Fibroblast of the aortic adventitia (primary cell): Measurements from ENCODE around the gene SPX. TPM values are rescaled to one million over a fixed set of nuclear protein-coding genes. Genes with fewer than 3 reads are reported as not detected.

Source experiments
- DNase-seq: peaks from one replicate; pipeline ENCODE4 v3.0.0-alpha.2; 2010; ENCODE audit warnings: low read depth
- H3K4me3 ChIP-seq: 2 replicates; pipeline ENCODE4 v1.5.1; 2011; ENCODE audit warnings: low read depth, mild to moderate bottlenecking, control low read depth, low read length, moderate library complexity
- total RNA-seq: library from RNA; depleted of rRNA; stranded (reverse); fragments of >200 nt; gene quantifications from 2 replicates; pipeline ENCODE4 v1.2.3, GENCODE V29; 2012; ENCODE audit warnings: low replicate concordance
- TF ChIP-seq, protein P1 (sequence below): IDR thresholded peaks from 2 replicates; pipeline ENCODE4 v1.5.1; 2011; ENCODE audit warnings: mild to moderate bottlenecking, low read length, control low read depth, inconsistent platforms; ENCODE audit not compliant: insufficient read depth

Gene SPX
- total RNA-seq, 1 donor, result 0.54 TPM

DNA sequence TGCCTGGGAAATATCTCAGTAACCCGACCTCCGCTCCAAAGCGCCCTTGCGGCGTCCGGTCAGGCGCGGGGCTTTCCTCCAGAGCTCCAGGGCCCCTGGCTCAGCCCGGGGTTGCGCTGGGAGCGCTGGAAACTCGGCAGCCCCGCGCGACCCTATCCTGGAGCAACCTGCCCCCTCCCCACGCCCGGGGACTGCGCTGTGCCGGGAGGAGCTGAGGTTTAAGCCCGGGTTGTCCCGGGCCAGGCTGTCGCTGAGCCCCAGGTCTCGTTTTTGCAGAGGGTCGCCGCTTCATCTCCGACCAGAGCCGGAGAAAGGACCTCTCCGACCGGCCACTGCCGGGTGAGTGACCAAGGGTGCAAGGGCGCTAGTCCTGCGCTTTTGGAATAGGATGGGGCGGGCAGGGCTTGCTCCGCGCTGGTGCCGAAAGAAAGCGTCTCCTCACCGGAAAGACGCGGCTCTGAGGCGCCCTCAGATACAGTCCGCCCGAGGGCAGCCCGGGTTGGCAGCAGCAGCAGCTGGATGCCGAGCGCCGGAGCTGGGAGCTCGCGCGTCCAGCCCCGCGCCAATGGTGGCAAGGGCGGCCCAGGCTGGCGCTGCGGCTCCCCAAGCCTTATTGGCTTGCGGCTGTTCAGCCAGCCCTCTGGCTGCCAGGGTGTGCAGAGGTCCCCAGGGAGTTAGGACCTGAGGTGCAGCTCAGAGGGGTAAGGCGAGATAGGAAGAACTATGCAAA, 1.5 kb downstream of the SPX start:
- peak; percentile 39 for DNase-seq
- H3K4me3 ChIP-seq, result peak overlapping the region; percentile 67
- TF ChIP-seq, protein P1, sequence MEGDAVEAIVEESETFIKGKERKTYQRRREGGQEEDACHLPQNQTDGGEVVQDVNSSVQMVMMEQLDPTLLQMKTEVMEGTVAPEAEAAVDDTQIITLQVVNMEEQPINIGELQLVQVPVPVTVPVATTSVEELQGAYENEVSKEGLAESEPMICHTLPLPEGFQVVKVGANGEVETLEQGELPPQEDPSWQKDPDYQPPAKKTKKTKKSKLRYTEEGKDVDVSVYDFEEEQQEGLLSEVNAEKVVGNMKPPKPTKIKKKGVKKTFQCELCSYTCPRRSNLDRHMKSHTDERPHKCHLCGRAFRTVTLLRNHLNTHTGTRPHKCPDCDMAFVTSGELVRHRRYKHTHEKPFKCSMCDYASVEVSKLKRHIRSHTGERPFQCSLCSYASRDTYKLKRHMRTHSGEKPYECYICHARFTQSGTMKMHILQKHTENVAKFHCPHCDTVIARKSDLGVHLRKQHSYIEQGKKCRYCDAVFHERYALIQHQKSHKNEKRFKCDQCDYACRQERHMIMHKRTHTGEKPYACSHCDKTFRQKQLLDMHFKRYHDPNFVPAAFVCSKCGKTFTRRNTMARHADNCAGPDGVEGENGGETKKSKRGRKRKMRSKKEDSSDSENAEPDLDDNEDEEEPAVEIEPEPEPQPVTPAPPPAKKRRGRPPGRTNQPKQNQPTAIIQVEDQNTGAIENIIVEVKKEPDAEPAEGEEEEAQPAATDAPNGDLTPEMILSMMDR, result no peak

DNA sequence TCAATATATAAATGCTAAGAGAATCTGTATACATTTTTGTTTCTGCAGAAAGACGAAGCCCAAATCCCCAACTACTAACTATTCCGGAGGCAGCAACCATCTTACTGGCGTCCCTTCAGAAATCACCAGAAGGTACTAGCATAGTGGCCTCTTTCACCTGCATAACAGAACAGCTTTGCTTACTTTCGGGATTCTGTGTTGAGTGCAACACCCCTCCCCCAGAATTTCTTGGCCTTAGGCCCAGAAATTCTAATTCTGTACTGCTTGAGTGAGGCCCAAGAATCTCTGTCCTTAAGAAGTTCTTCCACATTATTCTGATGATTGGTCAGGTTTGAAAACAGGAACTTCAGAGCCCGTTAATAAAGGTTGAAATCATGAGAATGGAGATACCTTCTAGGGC, 2.9 kb downstream of the SPX start:
- no peak for DNase-seq
- TF ChIP-seq, protein P1, result no peak
- H3K4me3 ChIP-seq, result no peak overlapping the region

DNA sequence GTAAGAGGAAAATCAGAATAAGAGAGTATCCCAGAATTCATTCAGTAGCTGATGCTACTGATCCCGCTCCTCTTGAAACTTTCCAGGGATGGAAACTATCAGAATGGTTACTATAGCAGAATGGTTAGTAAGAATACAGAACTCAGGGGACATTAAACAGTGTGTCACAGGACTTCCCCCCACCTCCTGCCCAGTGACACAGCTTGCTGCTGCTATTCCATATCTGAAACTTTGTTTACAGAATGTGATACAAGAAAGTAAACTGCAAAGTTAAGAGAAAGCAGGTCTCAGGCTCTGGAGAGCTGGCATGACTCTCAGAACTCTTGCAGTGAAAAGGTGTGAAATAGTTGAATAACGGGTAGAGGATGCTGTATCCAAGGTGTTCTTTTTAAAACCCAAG, 3.4 kb downstream of the SPX start:
- DNase-seq, result no peak
- TF ChIP-seq, protein P1, result no peak
- H3K4me3 ChIP-seq, result no peak overlapping the region

DNA sequence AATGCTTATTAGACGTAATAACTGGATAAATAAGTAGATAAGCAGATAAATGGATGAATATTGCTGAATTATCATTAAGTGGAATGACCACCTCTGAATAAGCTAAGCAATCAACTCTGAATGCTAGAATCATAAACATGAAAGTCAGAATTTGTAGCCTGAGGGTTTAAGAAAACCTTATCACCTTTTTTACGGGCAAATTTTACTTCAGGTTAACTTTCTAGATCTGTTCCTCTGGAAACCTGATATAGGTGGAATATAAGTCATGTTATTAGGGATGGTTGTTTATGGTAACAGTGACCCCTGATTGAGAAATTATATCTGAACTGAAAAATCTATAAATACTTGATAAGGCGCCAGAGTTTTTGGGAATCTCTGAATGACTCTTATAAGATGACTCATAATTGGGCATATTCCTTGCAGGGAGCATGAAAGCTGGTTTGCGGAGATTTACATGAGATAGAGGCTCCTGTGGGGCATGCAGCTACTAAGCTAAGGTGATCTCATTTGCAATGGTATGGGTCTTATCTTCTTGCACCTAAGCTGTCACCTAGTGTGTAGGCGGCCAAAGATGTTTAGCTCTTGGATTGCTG, 12.1 kb downstream of the SPX start:
- no peak overlapping the region for H3K4me3 ChIP-seq
- TF ChIP-seq, protein P1, result no peak
- no peak for DNase-seq

DNA sequence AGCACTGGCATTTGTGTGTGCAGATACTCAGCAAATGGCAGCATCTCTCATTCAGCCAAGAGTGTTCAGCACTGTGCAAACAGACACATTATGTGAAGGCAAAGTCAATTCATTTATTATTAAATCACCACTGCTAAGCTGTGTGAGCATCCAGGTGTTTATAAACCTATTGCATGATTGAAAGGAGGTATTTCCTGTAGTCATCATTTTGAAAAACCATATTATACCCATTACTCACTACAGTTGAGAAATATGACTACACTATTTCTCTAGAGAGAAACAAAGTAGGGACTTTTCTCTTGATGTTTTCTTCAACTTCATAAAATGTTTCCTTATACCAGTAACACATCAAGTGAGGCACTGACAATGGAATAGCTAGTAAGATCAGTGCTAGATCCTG, 13.7 kb downstream of the SPX start:
- TF ChIP-seq, protein P1, result no peak
- DNase-seq, result no peak
- H3K4me3 ChIP-seq, result no peak overlapping the region

DNA sequence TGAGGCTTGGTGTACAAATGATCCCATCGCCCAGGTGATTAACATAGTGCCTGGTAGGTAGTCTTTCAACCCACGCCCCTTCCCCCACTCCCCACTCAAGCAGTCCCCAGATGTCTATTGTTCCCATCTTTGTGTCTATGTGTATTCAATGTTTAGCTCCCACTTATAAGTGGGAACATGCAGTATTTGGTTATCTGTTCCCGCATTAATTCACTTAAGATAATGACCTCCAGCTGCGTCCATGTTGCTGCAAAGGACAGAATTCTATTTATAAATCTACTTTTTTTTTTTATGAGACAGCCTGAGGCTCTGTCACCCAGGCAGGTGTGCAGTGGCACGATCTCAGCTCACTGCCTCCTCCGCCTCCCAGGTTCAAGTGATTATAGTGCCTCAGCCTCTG, 15.7 kb downstream of the SPX start:
- no peak overlapping the region for H3K4me3 ChIP-seq
- TF ChIP-seq, protein P1, result no peak
- DNase-seq, result no peak

DNA sequence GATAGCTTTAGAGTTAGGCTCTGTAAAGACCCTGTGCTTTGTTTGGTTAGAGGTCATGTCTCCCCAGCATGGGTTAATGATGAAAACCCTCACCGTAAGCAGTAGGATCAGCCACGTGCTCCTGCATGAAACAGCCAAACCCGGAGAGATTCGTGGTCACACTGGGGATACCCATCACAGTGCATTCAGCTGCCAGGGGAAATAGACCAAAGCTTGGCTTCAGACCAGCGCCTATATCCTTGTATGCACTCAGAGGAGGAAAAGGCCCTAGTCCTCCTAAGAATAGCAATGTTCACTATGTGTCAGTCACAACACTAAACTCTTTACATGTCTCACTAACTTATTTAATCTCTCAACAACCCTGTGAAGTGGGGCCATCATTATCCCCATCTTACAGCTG, 16.3 kb downstream of the SPX start:
- no peak overlapping the region for H3K4me3 ChIP-seq
- no peak for DNase-seq
- TF ChIP-seq, protein P1, result no peak
